Cardiac fibroblast (primary cell): ENCODE results near the gene RNF150.
A peak's percentile ranks its signal among the peaks of the same experiment; 100 is the strongest.

ENCODE experiments used
- DNase-seq, 2 donors: peaks; one replicate each; pipeline versions ENCODE4 v3.0.0 to v3.0.0-alpha.2; 2010; ENCODE audit warnings: low read depth in 2 of 2
- H3K4me3 ChIP-seq, 2 donors: replicated peaks in 1 of 2; 1 replicate in 1 of 2; 2 replicates in 1 of 2; pipeline ENCODE4 v1.5.1; 2011; ENCODE audit warnings: low read depth in 2 of 2, low read length in 2 of 2, mild to moderate bottlenecking in 2 of 2, moderate library complexity in 1 of 2
- CTCF ChIP-seq: IDR thresholded peaks from one replicate; pipeline ENCODE4 v1.5.1; 2011; ENCODE audit warnings: low read depth, mild to moderate bottlenecking, low read length, inconsistent platforms

RNF150 gene

GRCh38 chr4:141047228-141047884 is 85.9 kb downstream of the RNF150 start:
- no peak for TF ChIP-seq CTCF
- no peak overlapping the region for H3K4me3 ChIP-seq
- DNase-seq = peak; percentile 36 to 53

GRCh38 chr4:141046255-141046654 is 87.0 kb downstream of the RNF150 start:
- H3K4me3 ChIP-seq = no peak overlapping the region
- TF ChIP-seq CTCF = no peak
- DNase-seq = peak; percentile 73 to 96

- no peak for TF ChIP-seq CTCF
- H3K4me3 ChIP-seq = no peak overlapping the region
- no peak for DNase-seq
Measured at GRCh38 chr4:141045848-141046247, 87.4 kb downstream of the RNF150 start.

- no peak for TF ChIP-seq CTCF
- peak in 1 of 2 donors; percentile 10 for DNase-seq
- H3K4me3 ChIP-seq = no peak overlapping the region
Measured at GRCh38 chr4:141041021-141041476, 92.2 kb downstream of the RNF150 start.

GRCh38 chr4:141039156-141039555 is 94.1 kb downstream of the RNF150 start:
- no peak for DNase-seq
- H3K4me3 ChIP-seq = no peak overlapping the region
- no peak for TF ChIP-seq CTCF

GRCh38 chr4:141038428-141038827 is 94.8 kb downstream of the RNF150 start:
- DNase-seq = no peak
- no peak overlapping the region for H3K4me3 ChIP-seq
- no peak for TF ChIP-seq CTCF

GRCh38 chr4:141037446-141037845 is 95.8 kb downstream of the RNF150 start:
- no peak for DNase-seq
- no peak overlapping the region for H3K4me3 ChIP-seq
- no peak for TF ChIP-seq CTCF
